Limb (tissue), 2 donors: ENCODE data around the gene GSTM1.
"Not testable (repeated sequence)": the region's sequence is repeated elsewhere in the genome, so short reads cannot be mapped to it uniquely, and the experiment has no call there.

ENCODE experiments used
- DNase-seq, 2 donors: peaks; one replicate each; pipeline ENCODE4 v3.0.0-alpha.2; 2016; ENCODE audit errors: extremely low spot score in 2 of 2

Gene GSTM1

GRCh38 chr1:109697066-109697465 lies 9.4 kb downstream of the GSTM1 start:
- DNase-seq = no peak

- not testable (repeated sequence) for DNase-seq
Measured at GRCh38 chr1:109697861-109698260, 10.2 kb downstream of the GSTM1 start.

GRCh38 chr1:109702940-109703339 lies 15.3 kb downstream of the GSTM1 start:
- not testable (repeated sequence) for DNase-seq

GRCh38 chr1:109704173-109704572 lies 16.6 kb downstream of the GSTM1 start:
- no peak for DNase-seq

- no peak for DNase-seq
Measured at GRCh38 chr1:109705411-109705810, 17.8 kb downstream of the GSTM1 start.

- not testable (repeated sequence) for DNase-seq
Measured at GRCh38 chr1:109708949-109709348, 21.3 kb downstream of the GSTM1 start.

- DNase-seq = not testable (repeated sequence)
Measured at GRCh38 chr1:109709822-109710221, 22.2 kb downstream of the GSTM1 start.

GRCh38 chr1:109711593-109712320 lies 24.1 kb downstream of the GSTM1 start, which contains the start of gene GSTM5:
GSTM5 (plus strand) TSS chr1:109712251; CDS start chr1:109712313, 62 bp downstream.
- peak in 1 of 2 donors; percentile 69 for DNase-seq

GRCh38 chr1:109712321-109712864 lies 24.8 kb downstream of the GSTM1 start:
- no peak for DNase-seq

- no peak for DNase-seq
Measured at GRCh38 chr1:109713636-109714035, 26.0 kb downstream of the GSTM1 start.

GRCh38 chr1:109714661-109715372 lies 27.2 kb downstream of the GSTM1 start:
- DNase-seq = no peak

- no peak for DNase-seq
Measured at GRCh38 chr1:109716121-109716520, 28.5 kb downstream of the GSTM1 start.

GRCh38 chr1:109716570-109717090 lies 29.0 kb downstream of the GSTM1 start:
- no peak for DNase-seq

- no peak for DNase-seq
Measured at GRCh38 chr1:109717729-109718128, 30.1 kb downstream of the GSTM1 start.

- no peak for DNase-seq
Measured at GRCh38 chr1:109718495-109718894, 30.9 kb downstream of the GSTM1 start.

- no peak for DNase-seq
Measured at GRCh38 chr1:109719337-109719837, 31.8 kb downstream of the GSTM1 start.

- DNase-seq = no peak
Measured at GRCh38 chr1:109721042-109721441, 33.4 kb downstream of the GSTM1 start.

- DNase-seq = no peak
Measured at GRCh38 chr1:109721971-109722370, 34.4 kb downstream of the GSTM1 start.

- DNase-seq = no peak
Measured at GRCh38 chr1:109722908-109723691, 35.5 kb downstream of the GSTM1 start.

- no peak for DNase-seq
Measured at GRCh38 chr1:109724933-109725332, 37.3 kb downstream of the GSTM1 start.

GRCh38 chr1:109725510-109725909 lies 37.9 kb downstream of the GSTM1 start:
- no peak for DNase-seq
